HT-29 (cell line): Measurements from ENCODE around the gene CGB5. TPM values are rescaled to one million over a fixed set of nuclear protein-coding genes. Genes with fewer than 3 reads are reported as not detected.
A peak's percentile ranks its signal among the peaks of the same experiment; 100 is the strongest.
"Not testable (repeated sequence)": the region's sequence is repeated elsewhere in the genome, so short reads cannot be mapped to it uniquely, and the experiment has no call there.

Experiments
- DNase-seq: peaks from one replicate; pipeline ENCODE4 v3.0.0-alpha.2; 2015; ENCODE audit warnings: low spot score
- total RNA-seq: library from RNA; depleted of rRNA; stranded (reverse); fragments of >200 nt; shearing (Covaris generic); gene quantifications from 2 replicates; pipeline ENCODE4 v1.2.3, GENCODE V29; 2014; rRNA removed

The CGB5 gene
- total RNA-seq = not detected in 2 replicates

DNA sequence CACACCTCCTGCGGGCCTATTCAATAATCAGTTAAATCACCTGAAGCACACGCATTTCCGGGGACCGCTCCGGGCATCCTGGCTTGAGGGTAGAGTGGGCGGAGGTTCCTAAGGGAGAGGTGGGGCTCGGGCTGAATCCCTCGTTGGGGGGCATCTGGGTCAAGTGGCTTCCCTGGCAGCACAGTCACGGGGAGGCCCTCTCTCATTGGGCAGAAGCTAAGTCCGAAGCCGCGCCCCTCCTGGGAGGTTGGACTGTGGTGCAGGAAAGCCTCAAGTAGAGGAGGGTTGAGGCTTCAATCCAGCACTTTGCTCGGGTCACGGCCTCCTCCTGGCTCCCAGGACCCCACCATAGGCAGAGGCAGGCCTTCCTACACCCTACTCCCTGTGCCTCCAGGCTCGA is at the start of gene CGB5:
Gene CGB5, plus strand, starts transcription at position 301 of the 400 bp plus-strand sequence. CDS start 362 bp downstream, outside the sequence.
- not testable (repeated sequence) for DNase-seq

DNA sequence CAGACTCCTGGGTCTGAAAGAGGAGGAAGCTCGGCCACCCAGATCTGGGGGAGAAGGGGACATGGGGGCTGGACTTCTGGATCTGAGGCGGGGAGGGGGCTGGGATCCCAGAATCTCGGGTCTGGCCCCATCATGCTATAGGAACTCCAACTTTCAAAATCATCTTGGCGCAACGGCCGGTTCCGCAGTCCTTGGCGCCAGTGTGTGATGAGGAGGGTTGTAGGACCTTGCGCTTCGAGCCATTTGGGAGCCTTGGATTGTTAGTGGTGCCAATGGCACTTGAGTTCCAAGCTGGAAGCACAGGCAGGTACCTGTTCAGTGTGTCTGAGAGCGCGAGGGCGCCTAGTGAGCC is 49.6 kb upstream of the CGB5 start:
- DNase-seq = peak; percentile 54

DNA sequence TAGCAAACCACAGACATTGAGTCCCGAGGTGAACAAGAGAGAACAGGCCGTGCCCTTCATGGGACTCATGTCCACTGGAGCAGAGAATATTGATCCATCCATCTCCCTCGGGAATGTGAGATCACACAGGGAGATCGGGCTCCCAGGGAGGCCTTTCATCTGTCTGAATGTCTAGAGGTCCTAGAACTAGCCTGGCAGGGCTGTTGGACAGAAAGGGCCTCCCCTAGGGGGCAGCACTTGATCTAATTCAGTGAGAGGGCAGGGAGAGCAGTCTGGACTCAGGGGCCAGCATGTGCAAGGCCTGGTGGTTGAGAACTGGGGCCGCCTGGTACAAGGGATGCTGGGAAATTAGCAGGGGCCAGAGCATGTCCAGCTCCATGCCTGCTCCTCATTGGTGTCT is 45.7 kb upstream of the CGB5 start:
- DNase-seq = peak; percentile 87

DNA sequence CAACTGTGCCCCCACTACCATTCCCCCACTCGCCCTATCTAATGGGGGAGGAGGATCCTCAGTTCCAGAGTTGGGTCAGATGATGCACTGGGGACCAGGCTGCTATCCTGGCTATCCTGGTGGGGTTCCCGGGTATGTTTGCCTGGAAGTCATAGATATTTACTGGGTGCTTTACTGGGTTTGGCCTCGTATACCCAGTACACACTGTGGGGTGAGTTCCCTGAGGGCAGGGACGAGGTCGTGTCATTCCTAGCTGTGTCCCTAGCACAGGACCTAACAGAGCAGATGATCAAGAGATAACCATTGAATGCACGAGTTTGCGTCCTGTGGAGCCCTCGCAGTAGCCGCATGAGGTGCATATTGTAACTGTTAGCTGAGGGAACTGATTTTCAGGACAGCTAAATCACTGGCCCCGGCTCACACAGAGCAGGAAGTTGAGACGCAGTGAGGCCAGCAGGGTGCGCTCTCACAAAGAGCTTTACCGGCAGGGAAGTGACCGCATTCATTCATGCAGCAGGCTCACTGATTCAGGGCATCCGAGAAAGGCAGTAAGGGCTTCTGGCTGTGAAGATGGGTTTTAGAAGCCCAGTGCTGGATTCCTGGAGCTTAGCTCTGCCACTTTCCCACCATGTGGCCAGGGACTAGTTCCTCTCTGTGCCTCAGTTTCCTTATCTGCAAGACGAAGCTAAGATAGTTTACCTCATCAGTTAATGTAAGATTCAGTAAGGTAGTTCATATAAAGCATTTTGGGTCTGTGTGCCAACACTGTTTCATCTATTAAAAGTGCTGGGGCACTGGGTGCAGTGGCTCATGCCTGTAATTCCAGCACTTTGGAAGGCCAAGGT is 43.9 kb upstream of the CGB5 start:
- DNase-seq = peak; percentile 91

DNA sequence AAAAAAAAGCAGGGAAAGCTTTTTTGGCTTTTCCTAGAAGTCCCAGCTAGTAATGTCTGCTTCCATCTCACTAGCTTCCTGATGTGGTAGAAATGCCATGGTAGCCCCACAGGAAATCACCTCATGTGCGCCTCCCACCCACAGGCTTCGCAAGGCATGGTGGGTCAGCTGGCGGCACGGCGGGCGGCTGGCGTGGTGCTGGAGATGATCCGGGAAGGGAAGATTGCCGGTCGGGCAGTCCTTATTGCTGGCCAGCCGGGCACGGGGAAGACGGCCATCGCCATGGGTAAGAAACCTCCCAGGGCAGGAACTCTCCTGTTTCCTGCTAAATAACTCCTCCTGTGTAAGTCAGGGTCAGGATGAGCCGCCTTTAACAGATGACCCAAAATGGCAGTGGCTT is 39.5 kb upstream of the CGB5 start:
- DNase-seq = no peak

GRCh38 chr19:49004964-49005614 is 38.6 kb upstream of the CGB5 start:
- DNase-seq = no peak

DNA sequence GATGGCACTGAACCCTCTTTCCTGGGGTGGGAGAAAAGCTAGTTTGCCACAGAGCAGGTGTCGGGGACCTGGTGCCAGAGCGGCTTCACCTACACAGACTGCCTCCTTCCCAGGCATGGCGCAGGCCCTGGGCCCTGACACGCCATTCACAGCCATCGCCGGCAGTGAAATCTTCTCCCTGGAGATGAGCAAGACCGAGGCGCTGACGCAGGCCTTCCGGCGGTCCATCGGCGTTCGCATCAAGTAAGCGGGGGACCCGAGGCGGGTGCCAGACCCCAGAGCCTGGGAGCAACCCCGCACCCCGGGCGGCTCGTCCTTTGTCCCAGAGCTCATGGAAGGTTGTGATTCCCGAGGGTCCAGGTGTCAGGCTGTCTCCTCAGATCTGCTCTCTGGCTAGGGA is 36.7 kb upstream of the CGB5 start:
- DNase-seq = no peak

DNA sequence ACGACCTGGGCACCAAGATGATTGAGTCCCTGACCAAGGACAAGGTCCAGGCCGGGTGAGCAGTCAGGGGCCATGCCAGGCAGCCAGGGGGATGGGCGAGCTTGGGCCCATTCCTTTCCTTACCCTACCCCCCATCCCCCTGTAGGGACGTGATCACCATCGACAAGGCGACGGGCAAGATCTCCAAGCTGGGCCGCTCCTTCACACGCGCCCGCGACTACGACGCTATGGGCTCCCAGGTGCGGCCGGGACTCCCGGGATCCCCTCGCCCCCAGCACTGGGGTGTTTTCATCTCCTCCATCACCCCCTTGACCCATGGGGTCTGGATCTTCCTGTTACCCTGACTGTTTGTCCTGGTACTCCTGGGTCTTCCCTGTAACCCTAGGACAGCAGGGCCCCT is 33.8 kb upstream of the CGB5 start:
- no peak for DNase-seq

DNA sequence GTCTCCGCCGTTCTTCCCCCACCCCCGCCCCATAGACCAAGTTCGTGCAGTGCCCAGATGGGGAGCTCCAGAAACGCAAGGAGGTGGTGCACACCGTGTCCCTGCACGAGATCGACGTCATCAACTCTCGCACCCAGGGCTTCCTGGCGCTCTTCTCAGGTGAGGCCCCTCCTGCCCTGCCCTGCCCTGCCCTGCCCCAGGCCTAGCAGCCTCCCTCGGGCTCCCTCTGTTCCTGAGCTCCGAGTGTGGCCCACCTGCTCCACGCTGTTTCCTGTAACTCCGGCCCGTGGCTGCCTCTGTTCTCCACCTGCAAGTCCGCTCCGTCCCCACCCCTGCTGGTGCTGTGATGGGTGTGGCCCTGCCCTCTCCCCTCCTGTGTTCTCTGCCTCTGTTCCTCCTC is 33.2 kb upstream of the CGB5 start:
- DNase-seq = no peak

DNA sequence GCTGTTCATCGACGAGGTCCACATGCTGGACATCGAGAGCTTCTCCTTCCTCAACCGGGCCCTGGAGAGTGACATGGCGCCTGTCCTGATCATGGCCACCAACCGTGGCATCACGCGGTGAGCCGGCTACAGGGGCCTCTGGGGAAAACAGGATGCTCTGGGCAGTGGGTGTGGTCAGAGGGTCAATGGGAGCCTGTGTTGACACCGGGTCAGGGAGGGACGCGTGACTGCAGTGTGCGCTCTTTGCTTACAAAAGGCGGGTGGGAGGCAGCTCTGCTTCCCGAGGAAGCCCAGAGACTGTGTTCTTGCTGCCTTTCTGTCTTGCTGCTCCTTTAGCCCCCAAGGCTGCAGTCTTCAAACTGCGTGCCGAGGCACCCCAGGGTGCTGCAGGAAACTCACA is 32.5 kb upstream of the CGB5 start:
- no peak for DNase-seq

- DNase-seq = no peak
Measured at GRCh38 chr19:49014123-49014869, 29.4 kb upstream of the CGB5 start.

- DNase-seq = no peak
Measured at GRCh38 chr19:49014870-49015255, 28.8 kb upstream of the CGB5 start.

- DNase-seq = no peak
Measured at GRCh38 chr19:49016067-49016839, 27.4 kb upstream of the CGB5 start.

DNA sequence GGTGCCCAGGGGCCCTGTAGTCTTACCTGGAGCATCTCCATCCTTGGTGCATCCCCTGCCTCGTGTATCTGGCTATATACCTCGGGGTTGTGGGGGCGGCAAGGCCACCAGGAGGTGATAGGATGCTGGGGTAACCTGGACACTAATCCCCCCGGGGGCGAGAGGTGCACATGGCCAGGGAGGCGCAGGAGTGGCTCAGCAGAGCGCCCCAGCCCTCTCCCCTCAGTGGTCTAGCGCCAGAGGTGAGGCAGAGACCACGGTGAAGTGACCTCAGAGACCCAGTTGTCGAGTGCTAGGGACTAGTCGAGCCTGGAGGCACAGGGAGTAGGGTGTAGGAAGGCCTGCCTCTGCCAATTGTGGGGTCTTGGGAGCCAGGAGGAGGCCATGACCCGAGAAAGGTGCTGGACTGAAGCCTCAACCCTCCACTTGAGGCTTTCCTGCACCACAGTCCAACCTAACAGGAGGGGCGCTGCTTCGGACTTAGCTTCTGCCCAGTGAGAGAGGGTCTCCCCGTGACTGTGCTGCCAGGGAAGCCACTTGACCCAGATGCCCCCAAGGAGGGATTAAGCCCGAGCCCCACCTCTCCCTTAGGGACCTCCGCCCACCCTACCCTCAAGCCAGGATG is 26.5 kb upstream of the CGB5 start, which contains the start of gene LHB:
Gene LHB, minus strand, starts transcription at position 51 of the 625 bp plus-strand sequence. Its CDS starts 10 bp downstream, at position 41.
- DNase-seq = peak; percentile 35

GRCh38 chr19:49017666-49018351 is 25.8 kb upstream of the CGB5 start:
- DNase-seq = peak; percentile 71

- peak; percentile 34 for DNase-seq
Measured at GRCh38 chr19:49018388-49019241, 25.0 kb upstream of the CGB5 start.

- DNase-seq = peak; percentile 87
Measured at GRCh38 chr19:49019242-49019932, 24.3 kb upstream of the CGB5 start.

GRCh38 chr19:49020342-49020741 is 23.3 kb upstream of the CGB5 start:
- DNase-seq = no peak
